Measurements from ENCODE around the gene ESYT3.
A peak's percentile ranks its signal among the peaks of the same experiment; 100 is the strongest.

ESYT3 gene, protein sequence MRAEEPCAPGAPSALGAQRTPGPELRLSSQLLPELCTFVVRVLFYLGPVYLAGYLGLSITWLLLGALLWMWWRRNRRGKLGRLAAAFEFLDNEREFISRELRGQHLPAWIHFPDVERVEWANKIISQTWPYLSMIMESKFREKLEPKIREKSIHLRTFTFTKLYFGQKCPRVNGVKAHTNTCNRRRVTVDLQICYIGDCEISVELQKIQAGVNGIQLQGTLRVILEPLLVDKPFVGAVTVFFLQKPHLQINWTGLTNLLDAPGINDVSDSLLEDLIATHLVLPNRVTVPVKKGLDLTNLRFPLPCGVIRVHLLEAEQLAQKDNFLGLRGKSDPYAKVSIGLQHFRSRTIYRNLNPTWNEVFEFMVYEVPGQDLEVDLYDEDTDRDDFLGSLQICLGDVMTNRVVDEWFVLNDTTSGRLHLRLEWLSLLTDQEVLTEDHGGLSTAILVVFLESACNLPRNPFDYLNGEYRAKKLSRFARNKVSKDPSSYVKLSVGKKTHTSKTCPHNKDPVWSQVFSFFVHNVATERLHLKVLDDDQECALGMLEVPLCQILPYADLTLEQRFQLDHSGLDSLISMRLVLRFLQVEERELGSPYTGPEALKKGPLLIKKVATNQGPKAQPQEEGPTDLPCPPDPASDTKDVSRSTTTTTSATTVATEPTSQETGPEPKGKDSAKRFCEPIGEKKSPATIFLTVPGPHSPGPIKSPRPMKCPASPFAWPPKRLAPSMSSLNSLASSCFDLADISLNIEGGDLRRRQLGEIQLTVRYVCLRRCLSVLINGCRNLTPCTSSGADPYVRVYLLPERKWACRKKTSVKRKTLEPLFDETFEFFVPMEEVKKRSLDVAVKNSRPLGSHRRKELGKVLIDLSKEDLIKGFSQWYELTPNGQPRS

DNA sequence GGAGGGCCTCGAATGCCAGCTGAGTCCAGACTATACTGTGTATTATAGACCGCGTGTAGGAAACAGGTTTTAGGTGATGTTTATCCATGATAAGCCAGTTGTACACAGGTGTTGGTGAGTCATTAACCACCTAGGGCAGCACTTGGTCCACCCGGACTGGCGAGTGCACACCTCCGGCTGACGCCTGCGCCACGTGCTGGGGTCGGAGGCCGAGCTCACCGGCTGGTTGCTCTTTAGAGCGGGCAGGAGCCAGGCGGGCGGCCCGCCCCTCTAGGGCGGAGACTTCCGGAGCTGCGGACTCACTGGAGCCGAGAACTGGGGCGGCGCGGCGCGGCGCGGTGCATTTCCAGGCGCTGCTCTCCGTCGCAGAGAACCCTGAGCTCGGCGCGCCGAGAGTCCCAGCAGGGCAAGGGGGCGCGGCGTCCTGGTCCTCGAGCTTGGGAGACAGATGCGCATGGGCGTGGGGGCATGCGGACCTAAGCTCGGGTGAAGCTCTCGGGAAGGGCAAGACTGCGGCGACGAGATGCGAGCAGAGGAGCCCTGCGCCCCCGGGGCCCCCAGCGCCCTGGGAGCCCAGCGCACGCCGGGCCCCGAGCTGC lies at the start of gene ESYT3:
Gene ESYT3 (plus strand): TSS at position 341 of the 599 bp plus-strand sequence. CDS start 183 bp downstream, at position 524.
- H3K27ac ChIP-seq: peak within 1 kb of the TSS in 11 of 21 experiments; percentile 1 to 60 (median 35)

DNA sequence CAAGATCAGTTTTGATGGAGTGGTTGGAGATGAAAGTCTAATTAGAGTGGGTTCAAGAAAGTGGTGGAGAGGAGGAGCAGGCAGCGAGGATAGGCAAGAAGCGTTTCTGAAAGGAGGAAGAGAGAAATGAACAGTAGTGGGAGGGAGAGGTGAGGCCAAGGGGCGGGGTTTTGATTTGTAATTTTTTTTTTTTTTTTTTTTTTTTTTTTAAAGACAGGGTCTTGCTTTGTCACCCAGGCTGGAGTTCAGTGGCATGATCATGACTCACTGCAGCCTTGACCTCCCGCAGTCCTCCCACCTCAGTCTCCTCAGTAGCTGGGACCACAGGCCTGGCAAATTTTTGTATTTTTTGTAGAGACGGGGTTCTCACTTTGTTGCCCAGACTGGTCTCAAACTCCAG lies 49.4 kb upstream of the ESYT3 start:
- Histone ChIP-seq H3K4me3 (no peak overlapping the region), H3K27ac (no peak overlapping the region)

More for the DNA sequence above, at the start of gene ESYT3:
- peak within 1 kb of the TSS; percentile 37 to 62 (median 43) for H3K4me3 ChIP-seq

DNA sequence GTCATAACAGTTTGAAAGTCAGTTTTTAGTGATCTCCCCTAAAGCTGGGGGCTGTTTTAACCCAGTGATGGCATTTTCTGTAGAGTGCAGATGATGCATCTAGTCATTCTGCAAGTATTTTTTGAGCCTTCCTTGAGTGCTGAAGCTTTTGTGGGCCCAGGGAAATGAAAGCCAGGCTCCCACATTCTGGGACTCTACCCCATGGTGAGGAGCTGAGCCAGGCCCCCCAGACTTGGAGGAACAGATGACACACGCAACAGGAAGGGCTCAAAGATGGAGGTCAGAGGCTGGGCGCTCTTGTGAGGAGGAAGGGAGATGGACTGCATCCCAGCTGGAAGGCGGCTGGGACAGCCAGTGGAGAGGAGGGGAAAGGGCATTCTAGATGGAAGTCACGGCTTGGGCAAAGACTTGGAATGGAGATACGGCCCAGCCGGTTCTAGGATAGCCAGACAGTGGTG lies 45.2 kb upstream of the ESYT3 start:
- no peak overlapping the region for H3K4me3 ChIP-seq
- H3K27ac ChIP-seq: peak overlapping the region in 5 of 21 experiments; percentile 9 to 70 (median 39)

DNA sequence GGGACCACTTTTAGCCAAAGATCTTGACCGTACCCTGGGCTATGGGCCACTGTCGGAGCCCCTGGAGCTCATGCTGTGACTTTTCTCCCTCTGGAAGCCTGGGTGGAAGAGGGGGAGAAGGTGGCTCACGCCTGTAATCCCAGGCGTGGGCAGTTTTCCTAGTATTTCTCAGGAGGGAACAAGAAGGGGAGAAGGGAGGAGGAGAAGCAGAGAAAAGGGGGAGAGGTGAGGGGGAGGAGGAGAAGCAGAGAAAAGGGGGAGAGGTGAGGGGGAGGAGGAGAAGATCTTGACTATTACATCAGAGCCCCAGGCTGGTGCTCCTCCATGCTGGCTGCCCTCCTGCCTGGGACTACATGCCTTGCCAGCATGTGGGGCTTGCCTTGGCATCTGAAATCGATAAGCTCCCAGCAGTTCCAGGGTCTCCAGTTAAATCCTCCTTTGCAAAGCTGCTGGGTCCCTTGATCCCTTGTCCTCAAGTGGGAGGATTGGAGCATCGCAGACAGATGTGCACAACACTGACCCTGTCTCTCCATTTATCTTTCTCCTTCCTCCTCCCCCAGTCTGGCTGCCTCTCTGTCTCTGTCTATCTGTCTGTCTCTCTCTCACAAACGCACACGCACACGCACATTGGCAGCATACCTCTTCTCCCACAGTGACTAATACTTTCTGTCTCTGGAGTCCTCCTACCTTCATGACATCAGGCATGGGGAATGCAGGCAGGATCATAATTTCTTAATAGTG lies 44.4 kb upstream of the ESYT3 start:
- peak overlapping the region in 10 of 21 experiments; percentile 0 to 70 (median 32) for H3K27ac ChIP-seq
- H3K4me3 ChIP-seq: no peak overlapping the region

DNA sequence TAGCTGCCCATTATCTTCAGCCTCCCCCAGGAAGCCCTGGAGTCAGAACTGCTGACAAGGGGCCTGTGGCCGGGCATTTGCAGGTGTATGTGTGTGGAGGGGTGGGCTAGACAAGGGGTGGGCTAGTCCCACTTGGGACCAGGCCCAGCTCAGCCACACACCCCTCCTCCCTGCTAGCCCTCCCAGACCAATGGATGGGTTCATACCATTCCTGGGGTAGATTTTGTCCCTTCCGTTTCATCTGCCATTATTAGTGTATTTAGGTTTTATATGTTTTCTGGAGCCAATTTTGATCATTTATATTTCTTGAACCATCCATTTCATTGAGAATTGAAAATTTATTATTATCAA lies 43.9 kb upstream of the ESYT3 start:
- Histone ChIP-seq H3K27ac (peak overlapping the region in 2 of 21 experiments; percentile 41 to 70), H3K4me3 (no peak overlapping the region)

DNA sequence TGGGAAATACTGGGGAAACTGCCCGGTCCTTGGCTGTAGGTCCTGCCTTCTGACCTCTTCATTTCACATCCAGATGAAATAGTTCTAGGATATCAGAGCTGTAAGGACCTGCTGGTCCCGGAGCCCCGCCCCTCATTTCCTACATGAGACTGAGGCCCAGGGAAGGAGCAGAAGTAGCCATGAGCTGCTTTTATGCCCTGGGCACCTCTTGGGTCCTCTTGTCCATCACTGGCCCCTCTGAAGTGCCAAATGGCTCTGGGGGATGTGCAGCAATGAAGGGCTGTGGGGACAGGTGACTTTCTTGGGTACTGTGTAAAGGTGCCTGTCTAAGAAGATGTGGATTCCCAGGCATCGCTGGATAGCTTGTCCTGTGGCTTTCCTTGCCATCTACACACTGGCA lies 40.3 kb upstream of the ESYT3 start:
- Histone ChIP-seq H3K27ac (no peak overlapping the region), H3K4me3 (no peak overlapping the region)

DNA sequence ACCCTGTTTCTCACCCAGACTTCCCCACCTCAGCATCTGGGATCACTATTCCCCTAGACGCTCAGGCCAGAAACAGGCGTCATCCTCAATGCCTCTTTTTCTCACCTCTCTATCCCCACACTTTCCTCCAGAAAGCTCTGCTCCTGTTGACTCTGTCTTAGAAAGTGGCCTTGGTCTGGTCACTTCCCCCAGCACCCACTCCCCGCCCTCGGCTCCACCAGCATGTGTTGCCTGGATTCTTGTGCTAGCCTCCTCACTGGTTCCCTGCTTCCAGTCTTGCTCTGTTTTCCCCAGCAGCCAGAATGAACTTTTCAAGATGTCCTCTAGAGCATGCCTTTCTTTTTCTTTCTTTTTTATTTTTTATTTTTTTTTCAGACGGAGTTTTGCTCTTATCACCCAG lies 39.7 kb upstream of the ESYT3 start:
- H3K27ac ChIP-seq: no peak overlapping the region
- no peak overlapping the region for H3K4me3 ChIP-seq

DNA sequence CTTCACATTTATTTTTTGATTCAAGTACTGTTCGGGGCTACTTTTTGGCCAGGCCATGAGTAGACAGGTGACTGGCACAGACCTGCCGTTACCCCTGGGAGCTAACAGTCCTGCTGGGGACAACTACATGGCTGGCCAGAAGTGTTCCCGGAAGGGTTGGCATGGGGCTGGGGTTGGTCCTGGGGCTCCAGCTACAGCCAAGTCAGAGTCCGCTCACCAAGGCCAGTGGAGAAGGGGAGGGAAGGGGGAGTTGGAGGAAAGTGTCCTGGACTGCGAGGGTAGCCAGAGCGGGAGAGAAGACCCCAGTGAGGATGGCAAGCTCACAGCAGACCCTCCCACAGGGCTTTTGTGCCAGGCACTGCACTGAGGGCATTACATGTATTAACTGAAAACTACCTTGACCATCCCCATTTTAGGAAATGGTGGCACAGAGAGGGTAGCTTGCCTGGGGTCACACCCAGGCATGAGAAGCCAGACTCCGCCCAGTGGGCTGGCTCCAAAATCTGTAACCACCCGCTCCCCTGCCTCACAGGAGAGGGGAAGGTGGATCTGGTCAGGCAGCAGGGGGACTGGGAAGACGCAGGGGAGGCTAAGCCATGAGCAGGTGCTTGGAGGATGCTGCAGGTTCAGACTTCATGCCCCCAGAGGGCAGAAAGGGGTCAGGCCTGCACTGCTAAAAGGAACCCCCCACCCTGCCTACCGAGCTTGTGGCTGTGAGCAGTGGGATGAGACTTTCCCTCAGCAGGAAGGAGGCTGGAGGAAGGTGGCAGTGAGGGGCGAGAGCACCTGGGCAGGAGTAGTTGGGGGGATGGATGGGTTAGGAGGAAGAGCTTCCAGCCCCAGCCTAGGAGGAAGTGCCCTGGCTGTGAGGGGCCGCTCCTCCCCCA lies 38.3 kb upstream of the ESYT3 start:
- Histone ChIP-seq H3K4me3 (no peak overlapping the region), H3K27ac (no peak overlapping the region)

DNA sequence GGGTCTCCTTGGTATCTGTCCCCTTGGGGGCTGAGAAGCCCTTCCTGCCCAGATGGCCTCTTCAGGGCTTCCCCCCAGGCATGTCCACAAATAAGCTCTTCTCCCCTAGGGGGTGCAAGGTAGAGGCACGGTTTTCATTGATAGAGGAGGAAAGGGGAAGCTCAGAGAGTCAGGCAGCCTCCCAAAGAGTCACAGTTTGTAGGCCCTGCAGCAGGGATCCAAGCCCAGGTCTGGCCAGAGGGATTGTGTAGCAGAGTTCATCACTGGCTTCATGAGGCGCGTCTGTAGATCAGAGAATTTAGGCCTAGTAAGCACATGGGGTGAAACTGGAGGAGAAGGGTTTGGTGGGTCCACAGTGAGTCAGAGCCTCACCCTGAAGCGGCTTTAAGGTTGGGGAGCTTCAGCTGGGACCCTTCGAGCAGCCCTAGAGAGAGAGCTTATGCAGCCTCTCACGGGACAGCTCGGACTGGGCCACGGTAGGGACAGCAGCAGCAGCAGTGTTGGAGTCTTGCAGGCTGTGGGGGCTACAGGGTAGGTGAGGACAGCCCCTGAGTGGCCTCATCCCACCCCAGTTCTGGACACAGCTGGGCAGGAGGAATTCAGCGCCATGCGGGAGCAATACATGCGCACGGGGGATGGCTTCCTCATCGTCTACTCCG lies 37.5 kb upstream of the ESYT3 start:
- no peak overlapping the region for H3K27ac ChIP-seq

DNA sequence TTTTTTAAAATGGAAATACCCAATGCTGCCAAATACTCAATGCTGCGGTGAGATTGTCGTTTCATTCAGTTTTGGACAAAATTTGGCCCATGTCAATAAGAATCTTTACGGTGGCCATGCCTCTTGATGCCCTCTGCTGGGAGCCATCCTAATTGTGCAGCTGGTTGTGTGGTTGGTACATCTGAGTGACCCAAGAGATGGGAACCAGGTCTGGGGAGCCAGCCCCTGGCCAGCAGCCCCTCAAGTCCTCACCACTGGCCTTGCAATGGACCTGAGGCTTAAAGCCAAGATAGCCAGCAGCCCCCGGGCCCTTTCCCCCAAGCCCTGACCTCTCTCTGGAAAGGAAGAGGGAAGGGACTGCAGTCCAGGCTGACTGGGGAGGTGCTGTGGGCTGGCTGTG lies 36.4 kb upstream of the ESYT3 start:
- H3K4me3 ChIP-seq: no peak overlapping the region
- H3K27ac ChIP-seq: no peak overlapping the region

More for the DNA sequence above, 37.5 kb upstream of the ESYT3 start:
- no peak overlapping the region for H3K4me3 ChIP-seq

DNA sequence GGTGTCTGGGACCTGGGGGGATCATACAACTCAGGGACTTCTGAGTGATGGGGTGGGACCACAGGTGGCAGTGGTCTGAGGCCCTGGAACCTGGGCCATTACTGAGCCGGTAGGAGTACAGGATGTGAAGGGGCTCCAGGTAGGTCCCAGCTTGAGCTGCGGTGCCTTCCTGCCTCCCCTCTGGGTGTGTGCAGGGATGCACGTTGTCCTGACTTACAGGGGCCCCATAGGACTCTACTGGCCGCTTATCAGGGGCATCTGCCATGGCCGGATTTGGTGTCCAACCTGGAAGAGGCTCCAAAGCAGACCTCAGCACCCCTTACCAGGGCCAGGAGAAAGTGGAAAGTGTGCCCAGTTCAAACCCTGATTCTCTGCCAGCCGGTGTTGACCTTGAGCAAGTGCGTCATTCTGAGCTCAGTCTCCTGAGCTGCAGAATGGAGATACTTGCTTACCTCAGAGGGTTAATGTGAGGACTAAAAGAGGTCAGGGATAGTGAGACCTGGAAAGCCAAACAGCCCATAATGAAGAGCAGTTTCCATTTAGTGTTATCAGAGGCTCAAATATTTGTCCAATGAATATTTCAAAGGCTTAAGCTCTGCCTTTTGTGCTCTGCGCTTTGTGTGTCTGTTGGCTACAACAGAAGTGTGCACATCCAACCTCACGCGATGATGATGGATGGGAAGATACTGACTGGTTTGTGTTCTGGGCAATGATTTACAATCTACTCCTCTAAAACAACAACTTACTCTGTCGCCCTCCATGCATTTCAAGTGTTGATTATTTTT lies 35.4 kb upstream of the ESYT3 start:
- H3K27ac ChIP-seq: no peak overlapping the region
- H3K4me3 ChIP-seq: no peak overlapping the region

DNA sequence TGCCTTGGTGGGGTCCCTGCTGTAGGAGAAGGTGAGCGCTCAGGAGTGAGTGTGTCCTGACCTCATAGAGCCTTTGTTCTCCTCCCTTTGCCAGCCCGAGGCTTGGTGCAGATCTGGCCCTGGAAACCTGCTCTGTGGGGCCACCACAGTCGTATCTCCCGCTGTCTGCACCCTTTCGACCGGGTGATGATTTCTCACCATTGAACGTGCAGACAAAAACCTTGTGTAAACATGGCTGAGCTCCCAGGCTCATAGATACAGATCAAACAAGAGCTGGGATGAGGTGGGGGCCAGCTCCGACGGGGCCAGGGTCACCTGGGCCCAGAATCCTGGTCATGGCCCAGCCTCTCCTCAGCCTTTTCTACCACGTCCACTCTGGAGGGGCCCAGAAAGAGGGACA lies 34.6 kb upstream of the ESYT3 start:
- Histone ChIP-seq H3K27ac (no peak overlapping the region), H3K4me3 (no peak overlapping the region)

DNA sequence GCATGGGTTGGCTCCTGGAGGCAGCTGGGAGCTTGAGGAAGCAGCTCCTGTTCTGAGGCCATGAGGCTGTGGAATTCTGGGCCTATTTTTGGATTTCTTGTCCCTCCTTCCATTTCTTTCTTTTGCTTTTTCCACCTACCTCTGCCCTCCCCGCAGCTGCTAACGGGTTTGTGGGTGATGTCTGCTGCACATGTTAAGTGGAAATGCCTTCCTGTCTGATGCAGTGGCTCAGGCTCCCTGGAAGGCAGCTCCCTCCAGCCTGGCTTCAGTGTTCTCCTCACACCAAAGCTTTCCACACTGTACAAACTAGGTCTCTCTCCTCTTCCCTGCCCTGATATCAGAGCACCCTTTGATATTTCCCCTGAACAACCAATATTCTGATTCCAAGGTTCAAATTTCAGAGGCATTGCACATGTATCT lies 33.8 kb upstream of the ESYT3 start:
- Histone ChIP-seq H3K27ac (no peak overlapping the region), H3K4me3 (no peak overlapping the region)

DNA sequence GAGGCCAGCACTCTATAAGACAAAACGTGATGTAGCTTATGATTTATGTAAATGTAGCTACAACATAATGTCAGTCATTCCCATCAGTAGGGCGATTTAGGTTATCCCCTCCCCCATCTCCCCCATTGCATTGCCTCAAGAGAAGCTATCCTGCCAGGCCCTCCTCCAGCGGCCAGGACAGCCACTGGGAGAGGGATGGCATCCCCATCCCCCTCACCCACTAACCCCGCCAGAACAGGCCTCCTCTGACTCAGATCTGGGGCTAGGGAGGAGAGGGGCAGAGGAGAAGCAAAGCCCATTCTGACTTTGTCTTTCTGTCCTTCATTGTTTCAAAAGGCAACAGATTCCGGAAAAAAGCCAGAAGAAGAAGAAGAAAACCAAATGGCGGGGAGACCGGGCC lies 32.6 kb upstream of the ESYT3 start:
- Histone ChIP-seq H3K4me3 (no peak overlapping the region), H3K27ac (no peak overlapping the region)

DNA sequence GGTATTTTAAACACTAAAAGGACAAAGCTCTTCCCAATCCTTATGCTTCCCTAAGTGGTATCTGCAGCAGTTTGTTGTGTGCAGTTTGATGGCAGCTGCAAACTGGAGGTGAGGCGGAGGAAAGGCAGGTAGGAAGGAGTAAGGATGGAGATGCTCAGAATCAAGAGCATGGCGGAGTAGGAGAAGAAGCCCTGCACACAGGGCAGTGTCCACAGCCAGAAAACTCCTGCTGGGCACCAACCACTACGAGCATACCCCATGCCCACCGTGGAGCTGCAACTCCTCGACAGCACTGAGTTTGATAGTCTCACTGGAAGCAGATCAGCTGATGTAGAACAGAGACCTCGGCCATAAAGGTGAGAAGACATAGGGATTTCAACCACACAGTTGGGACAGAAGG lies 30.3 kb upstream of the ESYT3 start:
- Histone ChIP-seq H3K27ac (no peak overlapping the region), H3K4me3 (no peak overlapping the region)

DNA sequence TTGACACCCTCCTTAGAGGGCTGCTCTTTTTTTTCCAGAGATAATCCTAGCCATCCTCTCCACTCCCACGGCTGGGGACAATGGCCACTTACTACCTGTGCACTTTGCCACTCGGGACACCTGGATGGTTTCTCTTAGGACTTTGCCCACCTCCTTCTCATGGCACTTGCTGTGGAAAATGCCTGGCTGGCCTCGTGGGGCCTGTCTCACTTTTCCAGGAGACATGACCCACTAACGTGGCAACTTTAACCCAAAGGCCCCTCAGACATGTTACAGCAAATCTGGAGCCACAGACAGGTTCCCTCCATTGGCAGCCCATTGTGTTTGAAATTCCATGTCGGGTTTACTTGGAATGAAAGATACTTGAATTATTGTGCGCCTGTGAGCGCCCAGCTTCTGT lies 29.4 kb upstream of the ESYT3 start:
- Histone ChIP-seq H3K27ac (no peak overlapping the region), H3K4me3 (no peak overlapping the region)

DNA sequence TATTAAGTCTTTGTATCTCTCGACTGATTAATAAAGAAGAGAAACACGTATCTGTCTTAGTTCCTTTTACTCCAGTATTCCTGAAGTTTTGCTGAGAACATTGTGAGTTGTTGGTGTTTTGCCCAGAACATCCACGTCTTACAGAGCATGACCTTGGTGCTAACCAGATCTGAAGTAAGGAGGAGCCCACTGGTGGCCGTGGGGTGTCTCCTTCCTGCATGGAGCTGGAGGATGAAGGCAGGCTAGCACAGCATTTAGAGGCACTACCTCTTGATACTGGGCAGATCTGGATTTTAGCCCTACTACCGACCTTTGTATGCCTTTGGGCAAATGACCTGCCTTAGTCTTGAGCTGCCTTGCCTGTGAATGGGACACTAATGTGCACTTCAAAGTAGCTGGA lies 28.9 kb upstream of the ESYT3 start:
- no peak overlapping the region for H3K27ac ChIP-seq

More for the DNA sequence above, 28.9 kb upstream of the ESYT3 start:
- H3K4me3 ChIP-seq: no peak overlapping the region
